ENCODE measurements around the gene LRRC74B.
"Not testable (repeated sequence)": the region's sequence is repeated elsewhere in the genome, so short reads cannot be mapped to it uniquely, and the experiment has no call there.

Gene LRRC74B

GRCh38 chr22:21077884-21078508, 32.2 kb downstream of the LRRC74B start:
- DNase-seq (ENCODE audit: low spot score), result no peak

- no peak for DNase-seq (ENCODE audit: low spot score)
These were observed 33.2 kb downstream of the LRRC74B start for GRCh38 chr22:21078916-21079315.

GRCh38 chr22:21079493-21079892, 33.7 kb downstream of the LRRC74B start:
- no peak for DNase-seq (ENCODE audit: low spot score)

- DNase-seq (ENCODE audit: low spot score), result no peak
These were observed 34.8 kb downstream of the LRRC74B start for GRCh38 chr22:21080435-21081137.

GRCh38 chr22:21082248-21082647, 36.5 kb downstream of the LRRC74B start:
- no peak for DNase-seq (ENCODE audit: low spot score)

GRCh38 chr22:21087119-21087518, 41.4 kb downstream of the LRRC74B start:
- no peak for DNase-seq (ENCODE audit: low spot score)

- DNase-seq (ENCODE audit: low spot score), result not testable (repeated sequence)
These were observed 42.2 kb downstream of the LRRC74B start for GRCh38 chr22:21087926-21088325.

GRCh38 chr22:21091220-21091619, 45.5 kb downstream of the LRRC74B start:
- DNase-seq (ENCODE audit: low spot score), result not testable (repeated sequence)

- DNase-seq (ENCODE audit: low spot score), result no peak
These were observed 47.2 kb downstream of the LRRC74B start for GRCh38 chr22:21092797-21093554.

- not testable (repeated sequence) for DNase-seq (ENCODE audit: low spot score)
These were observed 47.9 kb downstream of the LRRC74B start for GRCh38 chr22:21093555-21094137.

GRCh38 chr22:21094911-21095772, 49.4 kb downstream of the LRRC74B start:
- no peak for DNase-seq (ENCODE audit: low spot score)

GRCh38 chr22:21095773-21096107, 50.0 kb downstream of the LRRC74B start:
- no peak for DNase-seq (ENCODE audit: low spot score)

GRCh38 chr22:21096878-21097277, 51.1 kb downstream of the LRRC74B start:
- not testable (repeated sequence) for DNase-seq (ENCODE audit: low spot score)

- no peak for DNase-seq (ENCODE audit: low spot score)
These were observed 52.4 kb downstream of the LRRC74B start for GRCh38 chr22:21098099-21098671.

- no peak for DNase-seq (ENCODE audit: low spot score)
These were observed 53.8 kb downstream of the LRRC74B start for GRCh38 chr22:21099578-21099977.

GRCh38 chr22:21100149-21101032, 54.6 kb downstream of the LRRC74B start:
- no peak for DNase-seq (ENCODE audit: low spot score)

- DNase-seq (ENCODE audit: low spot score), result no peak
These were observed 56.3 kb downstream of the LRRC74B start for GRCh38 chr22:21101877-21102638.

- peak; percentile 87 for DNase-seq (ENCODE audit: low spot score)
These were observed 57.0 kb downstream of the LRRC74B start for GRCh38 chr22:21102659-21103267.

- DNase-seq (ENCODE audit: low spot score), result no peak
These were observed 57.9 kb downstream of the LRRC74B start for GRCh38 chr22:21103633-21104032.

Measured in D341Med (cell line).